ENCODE data around the gene HS1BP3.

The HS1BP3 gene

GRCh38 chr2:20661421-20662307 lies 10.8 kb upstream of the HS1BP3 start:
- H3K4me1 ChIP-seq (ENCODE audit: insufficient read depth, poor library complexity, severe bottlenecking): no peaks in the 10 kb centered on the region
- ATAC-seq (ENCODE audit: low read depth) (peak; percentile 55), DNase-seq (ENCODE audit: low spot score) (peak; percentile 19)
- H3K9me3 ChIP-seq (ENCODE audit: severe bottlenecking): no peaks in the 10 kb centered on the region
- H3K27me3 ChIP-seq (ENCODE audit: insufficient read depth, poor library complexity, severe bottlenecking): peaks cover 47% of the 10 kb centered on the region
- no peak overlapping the region for H3K27ac ChIP-seq (ENCODE audit: poor library complexity, severe bottlenecking)
- H3K4me3 ChIP-seq (ENCODE audit: severe bottlenecking): no peak overlapping the region
- peak; percentile 93 for TF ChIP-seq CTCF (IDR thresholded peaks at IDR 0.05; ENCODE audit: poor library complexity, severe bottlenecking)
- H3K36me3 ChIP-seq (ENCODE audit: low read depth): no peaks in the 10 kb centered on the region

- Histone ChIP-seq H3K27ac (ENCODE audit: poor library complexity, severe bottlenecking) (no peak overlapping the region), H3K36me3 (ENCODE audit: low read depth) (no peaks in the 10 kb centered on the region), H3K9me3 (ENCODE audit: severe bottlenecking) (no peaks in the 10 kb centered on the region), H3K4me3 (ENCODE audit: severe bottlenecking) (no peak overlapping the region), H3K4me1 (ENCODE audit: insufficient read depth, poor library complexity, severe bottlenecking) (no peaks in the 10 kb centered on the region), H3K27me3 (ENCODE audit: insufficient read depth, poor library complexity, severe bottlenecking) (peaks cover 38% of the 10 kb centered on the region)
- DNase-seq (ENCODE audit: low spot score) (peak; percentile 7), ATAC-seq (ENCODE audit: low read depth) (peak; percentile 58; the same call in 2 of the 3 replicates)
- TF ChIP-seq CTCF (IDR thresholded peaks at IDR 0.05; ENCODE audit: poor library complexity, severe bottlenecking): no peak
Measured at GRCh38 chr2:20660506-20661420, 9.9 kb upstream of the HS1BP3 start.

- H3K36me3 ChIP-seq (ENCODE audit: low read depth): no peaks in the 10 kb centered on the region
- peaks cover 11% of the 10 kb centered on the region for H3K27me3 ChIP-seq (ENCODE audit: insufficient read depth, poor library complexity, severe bottlenecking)
- ATAC-seq (ENCODE audit: low read depth): no peak
- H3K27ac ChIP-seq (ENCODE audit: poor library complexity, severe bottlenecking): no peak overlapping the region
- H3K9me3 ChIP-seq (ENCODE audit: severe bottlenecking): no peaks in the 10 kb centered on the region
- TF ChIP-seq CTCF (IDR thresholded peaks at IDR 0.05; ENCODE audit: poor library complexity, severe bottlenecking): no peak
- no peak overlapping the region for H3K4me3 ChIP-seq (ENCODE audit: severe bottlenecking)
- no peaks in the 10 kb centered on the region for H3K4me1 ChIP-seq (ENCODE audit: insufficient read depth, poor library complexity, severe bottlenecking)
- peak; percentile 20 for DNase-seq (ENCODE audit: low spot score)
Measured at GRCh38 chr2:20657522-20658235, 6.8 kb upstream of the HS1BP3 start.

DNA sequence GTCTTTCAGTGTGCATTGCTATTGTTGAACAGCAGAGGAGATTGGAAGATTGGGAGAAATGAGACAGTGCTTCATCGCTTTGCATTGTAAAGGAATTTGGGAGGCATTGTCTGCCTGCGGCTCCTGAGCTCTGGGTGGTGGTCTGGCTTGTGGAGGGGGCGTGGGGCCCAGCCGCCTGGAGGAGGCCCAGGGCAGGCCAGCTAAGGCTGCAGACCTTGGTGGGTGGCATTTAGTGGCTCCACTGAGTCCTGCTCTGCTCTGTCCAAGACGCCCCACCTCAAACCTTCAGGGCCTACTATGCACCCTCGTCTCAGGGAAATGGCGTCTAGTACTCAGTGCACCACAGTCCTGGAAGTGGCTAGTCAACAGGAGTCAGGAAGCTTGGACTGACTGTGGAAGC lies 5.7 kb upstream of the HS1BP3 start:
- no peak overlapping the region for H3K27ac ChIP-seq (ENCODE audit: poor library complexity, severe bottlenecking)
- H3K27me3 ChIP-seq (ENCODE audit: insufficient read depth, poor library complexity, severe bottlenecking): no peaks in the 10 kb centered on the region
- H3K4me1 ChIP-seq (ENCODE audit: insufficient read depth, poor library complexity, severe bottlenecking): peaks cover under 1% of the 10 kb centered on the region
- no peak for TF ChIP-seq CTCF (IDR thresholded peaks at IDR 0.05; ENCODE audit: poor library complexity, severe bottlenecking)
- no peaks in the 10 kb centered on the region for H3K36me3 ChIP-seq (ENCODE audit: low read depth)
- ATAC-seq (ENCODE audit: low read depth): no peak
- H3K4me3 ChIP-seq (ENCODE audit: severe bottlenecking): no peak overlapping the region
- no peaks in the 10 kb centered on the region for H3K9me3 ChIP-seq (ENCODE audit: severe bottlenecking)
- DNase-seq (ENCODE audit: low spot score): no peak
